H9 (cell line): ENCODE measurements around the gene HDGFL3. TPM values are rescaled to one million over a fixed set of nuclear protein-coding genes. Genes with fewer than 3 reads are reported as not detected.

Source experiments
- DNase-seq: peaks from one replicate; pipeline ENCODE4 v3.0.0-alpha.2; 2017
- H2AFZ ChIP-seq: one replicate; pipeline ENCODE4 v1.6.1; 2013; ENCODE audit warnings: mild to moderate bottlenecking, low read length, control low read depth, moderate library complexity
- H2AK5ac ChIP-seq: 2 replicates; pipeline ENCODE4 v1.6.1; 2013; ENCODE audit warnings: low read length, control low read depth, mixed read lengths; ENCODE audit not compliant: insufficient read length
- H2BK120ac ChIP-seq: one replicate; pipeline ENCODE4 v1.6.1; 2013; ENCODE audit warnings: low read depth, mild to moderate bottlenecking, low read length, control low read depth, inconsistent platforms; ENCODE audit not compliant: poor library complexity, severe bottlenecking
- H2BK12ac ChIP-seq: 2 replicates; pipeline ENCODE4 v1.6.1; 2013; ENCODE audit warnings: low read length, control low read depth, mixed read lengths, low read depth; ENCODE audit not compliant: insufficient read length
- H2BK15ac ChIP-seq: 2 replicates; pipeline ENCODE4 v1.6.1; 2013; ENCODE audit warnings: low read depth, low read length, control low read depth
- H2BK20ac ChIP-seq: one replicate; pipeline ENCODE4 v1.6.1; 2013; ENCODE audit warnings: low read depth, mild to moderate bottlenecking, low read length, control low read depth, inconsistent platforms; ENCODE audit not compliant: poor library complexity, severe bottlenecking
- H2BK5ac ChIP-seq: 2 replicates; pipeline ENCODE4 v1.6.1; 2013; ENCODE audit warnings: low read length, control low read depth, mixed read lengths; ENCODE audit not compliant: insufficient read length
- H3K14ac ChIP-seq: 2 replicates; pipeline ENCODE4 v1.6.1; 2013; ENCODE audit warnings: low read length, control low read depth; ENCODE audit not compliant: insufficient read depth
- H3K18ac ChIP-seq: 2 replicates; pipeline ENCODE4 v1.6.1; 2013; ENCODE audit warnings: low read depth, mild to moderate bottlenecking, mixed read lengths, low read length, control low read depth; ENCODE audit not compliant: insufficient read length
- H3K23ac ChIP-seq: 2 replicates; pipeline ENCODE4 v1.6.1; 2013; ENCODE audit warnings: low read length, control low read depth, mixed read lengths, low read depth; ENCODE audit not compliant: insufficient read length
- H3K23me2 ChIP-seq: 2 replicates; pipeline ENCODE4 v1.6.1; 2013; ENCODE audit warnings: low read depth, mild to moderate bottlenecking, mixed read lengths, low read length, control low read depth; ENCODE audit not compliant: insufficient read length, poor library complexity, severe bottlenecking
- H3K27ac ChIP-seq: 2 replicates; pipeline ENCODE4 v1.5.1; 2013; ENCODE audit warnings: low read length, control low read depth, mixed read lengths, low read depth; ENCODE audit not compliant: insufficient read length
- H3K27me3 ChIP-seq: 2 replicates; pipeline ENCODE4 v1.6.1; 2013; ENCODE audit warnings: low read length, control low read depth, inconsistent platforms; ENCODE audit not compliant: insufficient read depth
- H3K4ac ChIP-seq: 2 replicates; pipeline ENCODE4 v1.6.1; 2013; ENCODE audit warnings: low read depth, mild to moderate bottlenecking, control low read depth, inconsistent platforms, low read length, moderate library complexity
- H3K4me1 ChIP-seq: 2 replicates; pipeline ENCODE4 v1.6.1; 2013; ENCODE audit warnings: low read length, control low read depth, inconsistent platforms; ENCODE audit not compliant: insufficient read depth
- H3K4me2 ChIP-seq: 2 replicates; pipeline ENCODE4 v1.6.1; 2013; ENCODE audit warnings: low read length, control low read depth, mixed read lengths; ENCODE audit not compliant: insufficient read length, insufficient read depth
- H3K56ac ChIP-seq: 2 replicates; pipeline ENCODE4 v1.6.1; 2013; ENCODE audit warnings: low read depth, mild to moderate bottlenecking, mixed read lengths, low read length, control low read depth; ENCODE audit not compliant: insufficient read length
- H3K79me1 ChIP-seq: 2 replicates; pipeline ENCODE4 v1.6.1; 2013; ENCODE audit warnings: low read depth, mild to moderate bottlenecking, moderate library complexity, low read length, control low read depth, inconsistent platforms; ENCODE audit not compliant: insufficient read depth, poor library complexity, severe bottlenecking
- H3K79me2 ChIP-seq: 2 replicates; pipeline ENCODE4 v1.6.1; 2013; ENCODE audit warnings: low read length, control low read depth, inconsistent platforms; ENCODE audit not compliant: insufficient read depth
- H3K9ac ChIP-seq: 2 replicates; pipeline ENCODE4 v1.6.1; 2013; ENCODE audit warnings: low read length, control low read depth, mixed read lengths; ENCODE audit not compliant: insufficient read length; ENCODE audit errors: extremely low read depth
- H3K9me3 ChIP-seq: one replicate; pipeline ENCODE4 v1.6.1; 2013; ENCODE audit warnings: low read depth, low read length, inconsistent platforms; ENCODE audit not compliant: control insufficient read depth
- H3T11ph ChIP-seq: one replicate; pipeline ENCODE4 v1.6.1; 2013; ENCODE audit warnings: mild to moderate bottlenecking, low read length, control low read depth, inconsistent platforms
- H4K20me1 ChIP-seq: one replicate; pipeline ENCODE4 v1.6.1; 2013; ENCODE audit not compliant: control insufficient read depth, insufficient read length, insufficient read depth
- H4K5ac ChIP-seq: 2 replicates; pipeline ENCODE4 v1.6.1; 2013; ENCODE audit warnings: low read depth, mild to moderate bottlenecking, mixed read lengths, low read length, control low read depth; ENCODE audit not compliant: insufficient read length
- H4K8ac ChIP-seq: replicated peaks from 2 replicates; pipeline ENCODE4 v1.6.1; 2013; ENCODE audit warnings: low read length, control low read depth, mixed read lengths, low read depth; ENCODE audit not compliant: insufficient read length
- H4K91ac ChIP-seq: 2 replicates; pipeline ENCODE4 v1.6.1; 2013; ENCODE audit warnings: low read depth, mild to moderate bottlenecking, moderate library complexity, mixed read lengths, low read length, control low read depth; ENCODE audit not compliant: insufficient read length
- H3K27ac Mint-ChIP-seq, 3 experiments: 2 replicates in 2 of 3; 3 replicates in 1 of 3; pipeline ENCODE4 v1.8.0; 2020 to 2021; ENCODE audit warnings: mixed read lengths in 3 of 3, mild to moderate bottlenecking in 1 of 3, moderate library complexity in 1 of 3
- H3K27me3 Mint-ChIP-seq: 2 replicates; pipeline ENCODE4 v1.8.0; 2021; ENCODE audit warnings: low read depth, mild to moderate bottlenecking, moderate library complexity, mixed read lengths
- H3K36me3 Mint-ChIP-seq, 3 experiments: 2 replicates in 2 of 3; 3 replicates in 1 of 3; pipeline ENCODE4 v1.8.0; 2020 to 2021; ENCODE audit warnings: low read depth in 3 of 3, mixed read lengths in 3 of 3; ENCODE audit not compliant: insufficient read depth in 1 of 3
- H3K4me1 Mint-ChIP-seq, 2 experiments: 2 replicates each; pipeline ENCODE4 v1.8.0; 2020; ENCODE audit warnings: mixed read lengths in 2 of 2
- H3K4me3 Mint-ChIP-seq, 2 experiments: 2 replicates in 1 of 2; 3 replicates in 1 of 2; pipeline ENCODE4 v1.8.0; 2020 to 2021; ENCODE audit warnings: mild to moderate bottlenecking in 2 of 2, mixed read lengths in 2 of 2, moderate library complexity in 1 of 2
- H3K9me3 Mint-ChIP-seq, 2 experiments: 2 replicates in 1 of 2; 3 replicates in 1 of 2; pipeline ENCODE4 v1.8.0; 2020; ENCODE audit warnings: mild to moderate bottlenecking in 2 of 2, mixed read lengths in 2 of 2, moderate library complexity in 1 of 2
- WGBS: extraction: QIAGEN DNeasy Blood & Tissue Kit; methylation state at CpG from one replicate; pipeline ENCODE4 v1.1.7; 2013; ENCODE audit warnings: missing lambda C conversion rate, low lambda C conversion rate, mixed read lengths; ENCODE audit not compliant: insufficient read length; ENCODE audit errors: extremely low coverage; 5-methylcytosine and 5-hydroxymethylcytosine counted together
- total RNA-seq: library from RNA; stranded (reverse); gene quantifications from 2 replicates; pipeline ENCODE4 v1.2.1, GENCODE V29; 2021
- TF ChIP-seq, protein P1 (sequence below): fragments of 200-600 bp; sonication (generic); conservative IDR thresholded peaks from 3 replicates; pipeline ENCODE4 v1.8.0; 2021; ENCODE audit warnings: antibody characterized with exemption, mild to moderate bottlenecking

Gene HDGFL3
- total RNA-seq, 1 experiment from 2014 or later, result 120 TPM

GRCh38 chr15:83112956-83113299, 94.7 kb downstream of the HDGFL3 start:
- no peak overlapping the region for H3K4me2 ChIP-seq
- H3K9ac ChIP-seq, result no peak overlapping the region
- DNase-seq, result no peak
- Mint-ChIP-seq H3K27me3 (peaks cover 27% of the 10 kb centered on the region), H3K4me1 (peaks cover 0 to 14% of the 10 kb centered on the region in 2 experiments; a peak in 2 of 4 replicates), H3K4me3 (no peak overlapping the region), H3K27ac (no peak overlapping the region), H3K36me3 (peaks cover 0 to 4% (median 0%) of the 10 kb centered on the region in 3 experiments; a peak in 3 of 7 replicates), H3K9me3 (peaks cover 0 to 6% of the 10 kb centered on the region in 2 experiments; a peak in 2 of 5 replicates)
- H4K20me1 ChIP-seq, result no peaks in the 10 kb centered on the region
- no peak overlapping the region for H4K91ac ChIP-seq
- H3K4ac ChIP-seq, result no peak overlapping the region
- H2AFZ ChIP-seq, result no peak overlapping the region
- no peaks in the 10 kb centered on the region for H3K79me2 ChIP-seq
- H3K9me3 ChIP-seq, result no peaks in the 10 kb centered on the region
- no peak overlapping the region for H2BK5ac ChIP-seq
- no peak overlapping the region for H3T11ph ChIP-seq
- no peak overlapping the region for H3K18ac ChIP-seq
- no peaks in the 10 kb centered on the region for H3K79me1 ChIP-seq
- H3K27ac ChIP-seq, result no peak overlapping the region
- no peaks in the 10 kb centered on the region; the same call in 1 of the 2 replicates for H3K27me3 ChIP-seq
- WGBS, result no CpG with 5 or more reads among the region's 3 CpGs
- H4K8ac ChIP-seq, result no peak overlapping the region
- H3K14ac ChIP-seq, result no peak overlapping the region
- no peaks in the 10 kb centered on the region for H3K4me1 ChIP-seq
- no peaks in the 10 kb centered on the region for H3K23me2 ChIP-seq
- no peak overlapping the region for H3K23ac ChIP-seq
- no peak overlapping the region for H3K56ac ChIP-seq
- no peak overlapping the region for H2BK120ac ChIP-seq
- no peak overlapping the region for H4K5ac ChIP-seq
- H2BK12ac ChIP-seq, result no peak overlapping the region
- H2BK20ac ChIP-seq, result no peak overlapping the region
- TF ChIP-seq, protein P1, sequence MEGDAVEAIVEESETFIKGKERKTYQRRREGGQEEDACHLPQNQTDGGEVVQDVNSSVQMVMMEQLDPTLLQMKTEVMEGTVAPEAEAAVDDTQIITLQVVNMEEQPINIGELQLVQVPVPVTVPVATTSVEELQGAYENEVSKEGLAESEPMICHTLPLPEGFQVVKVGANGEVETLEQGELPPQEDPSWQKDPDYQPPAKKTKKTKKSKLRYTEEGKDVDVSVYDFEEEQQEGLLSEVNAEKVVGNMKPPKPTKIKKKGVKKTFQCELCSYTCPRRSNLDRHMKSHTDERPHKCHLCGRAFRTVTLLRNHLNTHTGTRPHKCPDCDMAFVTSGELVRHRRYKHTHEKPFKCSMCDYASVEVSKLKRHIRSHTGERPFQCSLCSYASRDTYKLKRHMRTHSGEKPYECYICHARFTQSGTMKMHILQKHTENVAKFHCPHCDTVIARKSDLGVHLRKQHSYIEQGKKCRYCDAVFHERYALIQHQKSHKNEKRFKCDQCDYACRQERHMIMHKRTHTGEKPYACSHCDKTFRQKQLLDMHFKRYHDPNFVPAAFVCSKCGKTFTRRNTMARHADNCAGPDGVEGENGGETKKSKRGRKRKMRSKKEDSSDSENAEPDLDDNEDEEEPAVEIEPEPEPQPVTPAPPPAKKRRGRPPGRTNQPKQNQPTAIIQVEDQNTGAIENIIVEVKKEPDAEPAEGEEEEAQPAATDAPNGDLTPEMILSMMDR, result no peak
- no peak overlapping the region for H2AK5ac ChIP-seq
- no peak overlapping the region for H2BK15ac ChIP-seq
